SIG-M5 treated with dmso at 0.1 percent for 504 hours (cell line): Measurements from ENCODE around the gene ZDHHC13.

ENCODE experiments used
- DNase-seq: peaks from one replicate; lab custom pipeline; 2025; ENCODE audit not compliant: unreplicated experiment; lab: John Stamatoyannopoulos, UW

Gene ZDHHC13

GRCh38 chr11:19200410-19201201 lies 83.6 kb downstream of the ZDHHC13 start:
- DNase-seq = no peak

DNA sequence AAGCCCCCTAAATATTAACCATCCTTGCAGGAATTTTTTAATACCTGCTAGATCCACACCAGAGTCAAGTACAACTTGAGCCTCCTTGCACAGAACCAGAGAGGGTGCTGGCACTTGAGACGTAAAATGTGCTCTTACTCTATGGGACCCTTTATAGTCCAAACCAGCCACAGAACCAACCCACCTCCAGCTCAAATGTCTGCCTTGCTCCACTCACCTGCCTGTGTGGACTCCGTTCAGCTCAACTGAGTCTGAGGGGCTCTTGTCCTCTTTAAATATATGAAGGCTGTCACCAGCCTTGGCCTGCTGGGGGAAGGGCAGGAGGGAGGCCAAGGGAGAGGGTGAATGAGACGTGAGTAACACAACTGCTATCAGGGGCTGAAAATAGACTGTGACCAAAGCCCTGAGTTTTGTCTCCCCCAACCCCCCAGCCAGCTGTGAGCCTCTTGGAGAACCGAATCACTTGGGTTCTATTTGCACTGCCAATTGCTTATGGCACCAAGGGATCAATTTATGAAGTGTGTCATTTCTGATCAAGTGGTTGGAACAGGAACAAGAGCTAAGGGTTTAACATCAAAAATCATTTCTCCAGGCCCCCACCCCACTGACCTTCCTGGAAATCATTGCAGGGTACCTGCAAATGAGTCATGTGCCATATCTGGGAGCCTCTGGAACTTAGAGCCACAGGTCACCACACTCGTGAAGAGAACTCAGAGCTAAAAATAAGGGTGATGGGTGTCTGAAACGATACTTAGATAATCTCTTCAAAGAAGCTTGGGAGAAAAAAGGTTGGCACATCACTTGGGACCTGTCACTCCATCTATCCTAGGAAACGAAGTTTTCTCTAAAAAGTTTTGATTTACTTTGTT lies 85.0 kb downstream of the ZDHHC13 start, which contains the start of gene CSRP3:
Gene CSRP3 (minus strand): TSS at position 247 of the 869 bp plus-strand sequence. CDS start 9,535 bp downstream, outside the sequence.
- no peak for DNase-seq

GRCh38 chr11:19204836-19205235 lies 87.9 kb downstream of the ZDHHC13 start:
- DNase-seq = no peak

- no peak for DNase-seq
These were observed 91.2 kb downstream of the ZDHHC13 start for GRCh38 chr11:19208181-19208580.

DNA sequence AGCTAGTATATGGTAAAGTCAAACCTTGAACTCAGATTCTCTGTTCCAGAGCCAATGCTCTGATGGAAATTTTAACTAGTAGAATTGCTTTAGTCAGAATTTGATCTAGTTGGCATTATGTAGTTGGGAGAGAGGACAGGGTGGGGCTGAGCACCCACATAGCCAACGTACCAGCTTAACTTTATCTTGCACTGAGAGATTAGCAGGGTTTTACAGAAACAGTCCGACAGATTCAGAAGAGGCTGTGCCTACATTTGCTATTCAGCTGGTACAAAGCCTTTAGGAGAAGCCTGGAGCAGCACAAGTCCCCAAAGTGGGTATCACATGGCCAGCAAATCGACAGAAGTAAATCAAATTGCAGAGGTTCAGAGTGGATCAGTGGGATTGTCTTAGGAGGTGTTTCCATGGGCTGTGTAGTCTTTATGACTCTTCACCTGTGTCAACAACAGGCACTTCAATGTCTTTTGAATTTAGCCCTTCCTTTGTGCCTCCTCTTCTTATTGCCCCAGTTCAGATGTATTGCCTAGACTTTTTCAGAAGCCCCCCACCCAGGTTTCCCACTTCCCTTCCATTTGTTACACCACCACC lies 92.1 kb downstream of the ZDHHC13 start:
- DNase-seq = no peak

GRCh38 chr11:19209617-19210370 lies 92.8 kb downstream of the ZDHHC13 start:
- no peak for DNase-seq

DNA sequence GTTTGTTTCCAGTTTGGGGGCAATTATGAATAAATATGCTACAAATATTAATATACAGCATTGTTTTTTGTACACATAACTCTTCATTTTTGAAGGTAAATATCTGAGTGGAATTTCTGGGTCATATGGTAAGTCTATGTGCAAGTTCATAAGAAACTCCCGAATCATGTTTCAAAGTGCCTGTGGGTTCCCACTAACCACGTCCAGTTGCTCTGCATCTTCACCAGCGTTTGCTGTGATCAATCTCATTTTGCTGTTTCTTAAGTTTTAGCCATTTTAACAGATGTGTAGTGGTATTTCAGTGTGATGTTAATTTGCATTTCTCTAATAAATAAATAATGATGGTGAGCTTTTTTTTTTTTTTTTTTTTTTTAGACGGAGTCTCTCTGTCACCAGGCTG lies 99.1 kb downstream of the ZDHHC13 start:
- no peak for DNase-seq

DNA sequence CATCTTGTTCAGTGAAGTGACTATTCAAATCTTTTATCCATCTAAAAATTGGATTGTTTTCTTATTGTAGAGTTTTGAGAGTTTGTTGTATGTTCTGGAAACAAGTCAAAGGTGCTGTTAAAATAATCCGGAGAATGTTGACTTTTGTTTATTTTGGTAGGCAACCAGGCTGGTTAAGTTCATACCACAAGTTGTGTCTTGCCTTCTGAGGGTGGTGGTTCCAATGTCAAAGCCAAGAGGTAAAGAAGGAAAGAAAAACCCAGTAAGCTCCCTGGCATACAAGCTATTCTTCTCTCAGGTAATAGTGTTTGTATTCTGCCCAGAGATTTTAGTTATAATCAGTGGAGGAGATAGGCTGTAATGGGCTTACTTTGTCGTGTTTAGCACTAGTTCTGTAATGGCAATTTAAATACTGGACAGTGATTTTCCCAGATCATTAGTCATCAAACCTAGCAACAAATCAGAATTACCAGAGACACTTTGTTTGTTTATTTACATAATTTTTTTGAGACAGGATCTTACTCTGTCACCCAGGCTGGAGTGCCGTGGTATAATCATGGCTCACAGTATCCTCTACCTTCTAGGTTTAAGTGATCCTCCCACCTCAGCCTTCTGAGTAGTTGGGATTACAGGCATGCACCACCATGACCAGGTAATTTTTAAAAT lies 99.9 kb downstream of the ZDHHC13 start:
- DNase-seq = no peak

DNA sequence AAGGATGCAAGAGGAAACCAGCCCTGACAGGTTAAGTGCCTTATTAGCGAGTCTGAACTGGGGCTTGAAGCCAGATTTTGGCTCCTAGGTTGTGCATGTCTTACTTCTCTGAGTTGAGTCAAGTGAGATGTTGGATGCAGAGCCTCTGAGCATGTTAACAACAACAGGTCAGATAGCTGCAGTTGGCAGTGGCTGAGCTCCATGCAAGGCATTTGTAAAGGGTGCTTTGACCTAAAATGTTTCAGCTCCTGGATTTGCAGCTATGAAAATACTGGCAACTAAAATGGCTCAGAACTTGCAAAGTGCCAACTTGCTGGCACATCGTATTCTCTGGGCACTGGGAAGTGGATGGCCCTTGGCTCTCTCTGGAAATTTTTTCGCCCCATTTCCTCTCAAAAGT lies 101.2 kb downstream of the ZDHHC13 start:
- DNase-seq = no peak

- no peak for DNase-seq
These were observed 102.0 kb downstream of the ZDHHC13 start for GRCh38 chr11:19218786-19219460.

- DNase-seq = no peak
These were observed 104.1 kb downstream of the ZDHHC13 start for GRCh38 chr11:19220903-19221724.

- DNase-seq = no peak
These were observed 108.2 kb downstream of the ZDHHC13 start for GRCh38 chr11:19225123-19225522.

DNA sequence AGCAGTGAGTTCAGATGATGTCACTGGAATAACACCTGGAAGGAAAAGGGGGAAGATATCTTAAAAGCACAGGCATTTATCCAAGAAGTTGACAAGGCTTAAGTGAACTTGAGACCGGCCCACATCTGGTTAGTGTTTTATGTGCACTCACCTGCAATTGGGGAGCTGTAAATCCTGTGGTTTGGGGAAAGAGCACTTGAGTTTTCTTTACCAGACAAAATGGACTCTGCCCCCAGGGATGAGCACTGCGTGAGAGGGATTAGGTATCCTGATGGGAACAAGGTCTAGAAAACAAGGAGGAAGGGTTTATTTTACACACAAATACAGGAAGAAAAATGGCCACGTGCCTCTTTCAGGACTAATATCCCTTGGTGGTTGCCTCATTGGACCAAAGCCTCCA lies 108.6 kb downstream of the ZDHHC13 start:
- no peak for DNase-seq
